Measurements from ENCODE around the gene MRFAP1. TPM values are rescaled to one million over a fixed set of nuclear protein-coding genes. Genes with fewer than 3 reads are reported as not detected.

The MRFAP1 gene
- total RNA-seq = 166 TPM

- TF ChIP-seq CTCF (IDR thresholded peaks at IDR 0.05) (no peak), POLR2AphosphoS5 (IDR thresholded peaks at IDR 0.05; ENCODE audit: insufficient read depth in 1 of 2, low read depth in 1 of 2) (peak; percentile 88 to 97), POLR2A (IDR thresholded peaks at IDR 0.05) (peak in 1 of 2 donors; percentile 90)
- intact Hi-C loops (cut with DNase I) = no loop called here
These were observed at the start of gene MRFAP1 for GRCh38 chr4:6640292-6641163. Gene MRFAP1, plus strand, starts transcription at chr4:6640685. Its CDS starts 178 bp downstream, at chr4:6640863.

GRCh38 chr4:6591313-6591712, 49.2 kb upstream of the MRFAP1 start:
- peaks cover 0 to 12% of the 10 kb centered on the region in 2 donors for H3K36me3 ChIP-seq
- DNase-seq (ENCODE audit: extremely low spot score in 2 of 2) = no peak
- no peak overlapping the region for H3K27ac ChIP-seq
- H3K4me3 ChIP-seq = no peak overlapping the region
- TF ChIP-seq POLR2A (IDR thresholded peaks at IDR 0.05) = no peak
- no peak for TF ChIP-seq POLR2AphosphoS5 (IDR thresholded peaks at IDR 0.05; ENCODE audit: insufficient read depth in 1 of 2, low read depth in 1 of 2)
- no peak for TF ChIP-seq CTCF (IDR thresholded peaks at IDR 0.05)
- H3K4me1 ChIP-seq = no peaks in the 10 kb centered on the region
- no peaks in the 10 kb centered on the region for H3K27me3 ChIP-seq
- intact Hi-C loops (cut with DNase I) = no loop called here
- H3K9me3 ChIP-seq = no peaks in the 10 kb centered on the region

More at GRCh38 chr4:6640292-6641163, at the start of gene MRFAP1:
- no peak for DNase-seq (ENCODE audit: extremely low spot score in 2 of 2)
- H3K9me3 ChIP-seq = no peaks in the 10 kb centered on the region
- peak within 1 kb of the TSS; percentile 91 for H3K27ac ChIP-seq
- H3K27me3 ChIP-seq = no peaks in the 10 kb centered on the region
- H3K36me3 ChIP-seq = peaks cover 0 to 22% of the 10 kb centered on the region in 2 donors
- peaks cover 31% of the 10 kb centered on the region for H3K4me1 ChIP-seq
- H3K4me3 ChIP-seq = peak within 1 kb of the TSS; percentile 79 to 81

GRCh38 chr4:6591781-6592180, 48.7 kb upstream of the MRFAP1 start:
- TF ChIP-seq CTCF (IDR thresholded peaks at IDR 0.05) (no peak), POLR2A (IDR thresholded peaks at IDR 0.05) (no peak), POLR2AphosphoS5 (IDR thresholded peaks at IDR 0.05; ENCODE audit: insufficient read depth in 1 of 2, low read depth in 1 of 2) (no peak)
- Histone ChIP-seq H3K27ac (no peak overlapping the region), H3K4me3 (no peak overlapping the region), H3K36me3 (peaks cover 0 to 12% of the 10 kb centered on the region in 2 donors), H3K4me1 (no peaks in the 10 kb centered on the region), H3K27me3 (no peaks in the 10 kb centered on the region), H3K9me3 (no peaks in the 10 kb centered on the region)
- DNase-seq (ENCODE audit: extremely low spot score in 2 of 2) = no peak
- intact Hi-C loops (cut with DNase I) = no loop called here

- intact Hi-C loops (cut with DNase I) = no loop called here
- TF ChIP-seq POLR2AphosphoS5 (IDR thresholded peaks at IDR 0.05; ENCODE audit: insufficient read depth in 1 of 2, low read depth in 1 of 2) (no peak), CTCF (IDR thresholded peaks at IDR 0.05) (no peak), POLR2A (IDR thresholded peaks at IDR 0.05) (no peak)
- no peaks in the 10 kb centered on the region for H3K27me3 ChIP-seq
- no peak overlapping the region for H3K4me3 ChIP-seq
- H3K4me1 ChIP-seq = no peaks in the 10 kb centered on the region
- no peak overlapping the region for H3K27ac ChIP-seq
- H3K36me3 ChIP-seq = peaks cover 0 to 17% of the 10 kb centered on the region in 2 donors
- DNase-seq (ENCODE audit: extremely low spot score in 2 of 2) = no peak
- no peaks in the 10 kb centered on the region for H3K9me3 ChIP-seq
These were observed 47.5 kb upstream of the MRFAP1 start for GRCh38 chr4:6592804-6593563.
